CD4-positive, alpha-beta T cell treated with Interleukin-4 for 1 hour (primary cell): ENCODE data around the gene RPL38.
"Not testable (repeated sequence)": the region's sequence is repeated elsewhere in the genome, so short reads cannot be mapped to it uniquely, and the experiment has no call there.

Experiments used
- DNase-seq, 2 donors: peaks; one replicate each; pipeline ENCODE4 v3.0.0-alpha.2; 2020 to 2022

RPL38 gene

GRCh38 chr17:74185571-74186185 is 17.8 kb upstream of the RPL38 start:
- DNase-seq = no peak

GRCh38 chr17:74186498-74186897 is 17.0 kb upstream of the RPL38 start:
- no peak for DNase-seq

GRCh38 chr17:74187761-74188160 is 15.7 kb upstream of the RPL38 start:
- DNase-seq = no peak

- DNase-seq = not testable (repeated sequence)
These were observed 14.8 kb upstream of the RPL38 start for GRCh38 chr17:74188687-74189086.

- DNase-seq = peak in 1 of 2 donors; percentile 52
These were observed 13.3 kb upstream of the RPL38 start for GRCh38 chr17:74190154-74190553.

GRCh38 chr17:74190807-74191406 is 12.6 kb upstream of the RPL38 start:
- DNase-seq = no peak

- peak in 1 of 2 donors; percentile 52 for DNase-seq
These were observed 10.3 kb upstream of the RPL38 start for GRCh38 chr17:74192950-74193781.

- DNase-seq = no peak
These were observed 8.8 kb upstream of the RPL38 start for GRCh38 chr17:74194682-74195081.

GRCh38 chr17:74196541-74197317 is 6.7 kb upstream of the RPL38 start:
- DNase-seq = no peak

GRCh38 chr17:74197801-74198200 is 5.7 kb upstream of the RPL38 start:
- no peak for DNase-seq

GRCh38 chr17:74198694-74199093 is 4.8 kb upstream of the RPL38 start:
- DNase-seq = no peak

- DNase-seq = peak; percentile 57 to 59
These were observed 4.0 kb upstream of the RPL38 start for GRCh38 chr17:74199306-74200092.

- no peak for DNase-seq
These were observed 3.4 kb upstream of the RPL38 start for GRCh38 chr17:74200112-74200511.

GRCh38 chr17:74201250-74201649 is 2.2 kb upstream of the RPL38 start:
- DNase-seq = no peak

- no peak for DNase-seq
These were observed 1.5 kb upstream of the RPL38 start for GRCh38 chr17:74201948-74202347.

GRCh38 chr17:74202938-74203337 is 540 bp upstream of the RPL38 start:
- no peak for DNase-seq

GRCh38 chr17:74204474-74204873 is 996 bp downstream of the RPL38 start:
- no peak for DNase-seq

GRCh38 chr17:74205274-74205673 is 1.8 kb downstream of the RPL38 start:
- DNase-seq = no peak

GRCh38 chr17:74206332-74206818 is 2.9 kb downstream of the RPL38 start:
- no peak for DNase-seq

- peak; percentile 82 to 86 for DNase-seq
These were observed 7.0 kb downstream of the RPL38 start for GRCh38 chr17:74210191-74211140.
